SK-N-SH (cell line): ENCODE results near the gene GABRG1.

ENCODE experiments used
- CHD2 ChIP-seq: fragments of 150-350 bp; IDR thresholded peaks from 2 replicates; pipeline ENCODE4 v1.6.1; 2018; ENCODE audit warnings: low read length; ENCODE audit not compliant: partially characterized antibody
- EP300 ChIP-seq, 2 experiments: IDR thresholded peaks; 2 replicates each; pipeline versions ENCODE4 v1.4.0 to v1.6.1; 2012; ENCODE audit warnings: borderline replicate concordance in 1 of 2, low read depth in 1 of 2, low read length in 1 of 2
- EZH2phosphoT487 ChIP-seq: fragments of 200-600 bp; sonication (generic); IDR thresholded peaks from 2 replicates; pipeline ENCODE4 v1.6.1; 2017; ENCODE audit warnings: low read depth, mixed run types, mild to moderate bottlenecking, antibody characterized with exemption, moderate library complexity, borderline replicate concordance
- FOXM1 ChIP-seq: IDR thresholded peaks from 2 replicates; pipeline ENCODE4 v1.4.0; 2012; ENCODE audit warnings: low read depth, mild to moderate bottlenecking
- POLR2AphosphoS5 ChIP-seq: IDR thresholded peaks from 2 replicates; pipeline ENCODE4 v1.6.1; 2012; ENCODE audit warnings: low read depth, low read length
- RFX5 ChIP-seq: IDR thresholded peaks from 2 replicates; pipeline ENCODE4 v1.6.1; 2012; ENCODE audit warnings: mild to moderate bottlenecking, improper control_type of control experiment, low read length
- RXRA ChIP-seq: IDR thresholded peaks from 2 replicates; pipeline ENCODE4 v1.4.0; 2012; ENCODE audit warnings: low read depth, mild to moderate bottlenecking, borderline replicate concordance
- TAF1 ChIP-seq: IDR thresholded peaks from 2 replicates; pipeline ENCODE4 v1.6.1; 2012; ENCODE audit warnings: low read depth, mild to moderate bottlenecking, low read length, moderate library complexity, borderline replicate concordance
- YY1 ChIP-seq: IDR thresholded peaks from 2 replicates; pipeline ENCODE4 v1.4.0; 2012; ENCODE audit warnings: low read depth, mild to moderate bottlenecking
- TF ChIP-seq, protein P1 (sequence below): IDR thresholded peaks from 2 replicates; pipeline ENCODE4; 2012
- TF ChIP-seq, protein P2 (sequence below): fragments of 200-600 bp; sonication (generic); IDR thresholded peaks from 2 replicates; pipeline ENCODE4 v1.6.1; 2017; ENCODE audit warnings: antibody characterized with exemption, mild to moderate bottlenecking, moderate library complexity
- TF ChIP-seq, protein P3 (sequence below): fragments of 150-350 bp; IDR thresholded peaks from 2 replicates; pipeline ENCODE4 v1.6.1; 2017; ENCODE audit warnings: antibody characterized with exemption, low read length, low read depth, borderline replicate concordance
- TF ChIP-seq, protein P4 (sequence below): IDR thresholded peaks from 2 replicates; pipeline ENCODE4 v1.4.0; 2012; ENCODE audit warnings: low read depth, borderline replicate concordance

DNA sequence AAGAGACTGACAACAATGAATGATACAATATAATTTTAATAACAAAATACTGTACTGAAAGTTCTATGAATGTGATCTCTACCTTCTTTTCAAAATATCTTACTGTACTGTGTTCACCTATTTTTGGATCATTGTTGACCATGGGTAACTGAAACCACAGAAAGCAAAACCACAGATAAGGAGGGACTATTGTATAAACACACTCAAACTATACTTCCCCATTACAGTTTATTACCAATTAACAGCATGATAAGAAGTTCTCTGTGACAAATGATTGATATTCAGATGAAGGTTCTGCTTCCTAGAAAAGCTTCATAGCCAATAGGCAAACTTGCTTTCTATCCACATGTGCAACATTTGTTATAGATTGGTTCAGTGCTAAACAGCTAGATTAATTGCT is 50.1 kb downstream of the GABRG1 start:
- TF ChIP-seq RXRA: no peak
- TF ChIP-seq POLR2AphosphoS5: no peak
- TF ChIP-seq YY1: no peak
- TF ChIP-seq, protein P1, sequence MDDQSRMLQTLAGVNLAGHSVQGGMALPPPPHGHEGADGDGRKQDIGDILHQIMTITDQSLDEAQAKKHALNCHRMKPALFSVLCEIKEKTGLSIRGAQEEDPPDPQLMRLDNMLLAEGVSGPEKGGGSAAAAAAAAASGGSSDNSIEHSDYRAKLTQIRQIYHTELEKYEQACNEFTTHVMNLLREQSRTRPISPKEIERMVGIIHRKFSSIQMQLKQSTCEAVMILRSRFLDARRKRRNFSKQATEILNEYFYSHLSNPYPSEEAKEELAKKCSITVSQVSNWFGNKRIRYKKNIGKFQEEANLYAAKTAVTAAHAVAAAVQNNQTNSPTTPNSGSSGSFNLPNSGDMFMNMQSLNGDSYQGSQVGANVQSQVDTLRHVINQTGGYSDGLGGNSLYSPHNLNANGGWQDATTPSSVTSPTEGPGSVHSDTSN: no peak
- no peak for TF ChIP-seq RFX5
- TF ChIP-seq, protein P2, sequence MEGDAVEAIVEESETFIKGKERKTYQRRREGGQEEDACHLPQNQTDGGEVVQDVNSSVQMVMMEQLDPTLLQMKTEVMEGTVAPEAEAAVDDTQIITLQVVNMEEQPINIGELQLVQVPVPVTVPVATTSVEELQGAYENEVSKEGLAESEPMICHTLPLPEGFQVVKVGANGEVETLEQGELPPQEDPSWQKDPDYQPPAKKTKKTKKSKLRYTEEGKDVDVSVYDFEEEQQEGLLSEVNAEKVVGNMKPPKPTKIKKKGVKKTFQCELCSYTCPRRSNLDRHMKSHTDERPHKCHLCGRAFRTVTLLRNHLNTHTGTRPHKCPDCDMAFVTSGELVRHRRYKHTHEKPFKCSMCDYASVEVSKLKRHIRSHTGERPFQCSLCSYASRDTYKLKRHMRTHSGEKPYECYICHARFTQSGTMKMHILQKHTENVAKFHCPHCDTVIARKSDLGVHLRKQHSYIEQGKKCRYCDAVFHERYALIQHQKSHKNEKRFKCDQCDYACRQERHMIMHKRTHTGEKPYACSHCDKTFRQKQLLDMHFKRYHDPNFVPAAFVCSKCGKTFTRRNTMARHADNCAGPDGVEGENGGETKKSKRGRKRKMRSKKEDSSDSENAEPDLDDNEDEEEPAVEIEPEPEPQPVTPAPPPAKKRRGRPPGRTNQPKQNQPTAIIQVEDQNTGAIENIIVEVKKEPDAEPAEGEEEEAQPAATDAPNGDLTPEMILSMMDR: no peak
- TF ChIP-seq EZH2phosphoT487: no peak
- no peak for TF ChIP-seq TAF1
- TF ChIP-seq CHD2: no peak
- TF ChIP-seq, protein P3, sequence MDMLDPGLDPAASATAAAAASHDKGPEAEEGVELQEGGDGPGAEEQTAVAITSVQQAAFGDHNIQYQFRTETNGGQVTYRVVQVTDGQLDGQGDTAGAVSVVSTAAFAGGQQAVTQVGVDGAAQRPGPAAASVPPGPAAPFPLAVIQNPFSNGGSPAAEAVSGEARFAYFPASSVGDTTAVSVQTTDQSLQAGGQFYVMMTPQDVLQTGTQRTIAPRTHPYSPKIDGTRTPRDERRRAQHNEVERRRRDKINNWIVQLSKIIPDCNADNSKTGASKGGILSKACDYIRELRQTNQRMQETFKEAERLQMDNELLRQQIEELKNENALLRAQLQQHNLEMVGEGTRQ: no peak
- TF ChIP-seq, protein P4, sequence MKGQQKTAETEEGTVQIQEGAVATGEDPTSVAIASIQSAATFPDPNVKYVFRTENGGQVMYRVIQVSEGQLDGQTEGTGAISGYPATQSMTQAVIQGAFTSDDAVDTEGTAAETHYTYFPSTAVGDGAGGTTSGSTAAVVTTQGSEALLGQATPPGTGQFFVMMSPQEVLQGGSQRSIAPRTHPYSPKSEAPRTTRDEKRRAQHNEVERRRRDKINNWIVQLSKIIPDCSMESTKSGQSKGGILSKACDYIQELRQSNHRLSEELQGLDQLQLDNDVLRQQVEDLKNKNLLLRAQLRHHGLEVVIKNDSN: no peak
- TF ChIP-seq EP300 (IDR thresholded peaks at IDR 0.05; ENCODE audit: borderline replicate concordance in 1 of 2, low read depth in 1 of 2, low read length in 1 of 2): no peak
- no peak for TF ChIP-seq FOXM1
